ENCODE data around the gene APOD. TPM values are rescaled to one million over a fixed set of nuclear protein-coding genes. Genes with fewer than 3 reads are reported as not detected.
A peak's percentile ranks its signal among the peaks of the same experiment; 100 is the strongest.

The APOD gene
- total RNA-seq, 1 donor from 2014 or later, result not detected

DNA sequence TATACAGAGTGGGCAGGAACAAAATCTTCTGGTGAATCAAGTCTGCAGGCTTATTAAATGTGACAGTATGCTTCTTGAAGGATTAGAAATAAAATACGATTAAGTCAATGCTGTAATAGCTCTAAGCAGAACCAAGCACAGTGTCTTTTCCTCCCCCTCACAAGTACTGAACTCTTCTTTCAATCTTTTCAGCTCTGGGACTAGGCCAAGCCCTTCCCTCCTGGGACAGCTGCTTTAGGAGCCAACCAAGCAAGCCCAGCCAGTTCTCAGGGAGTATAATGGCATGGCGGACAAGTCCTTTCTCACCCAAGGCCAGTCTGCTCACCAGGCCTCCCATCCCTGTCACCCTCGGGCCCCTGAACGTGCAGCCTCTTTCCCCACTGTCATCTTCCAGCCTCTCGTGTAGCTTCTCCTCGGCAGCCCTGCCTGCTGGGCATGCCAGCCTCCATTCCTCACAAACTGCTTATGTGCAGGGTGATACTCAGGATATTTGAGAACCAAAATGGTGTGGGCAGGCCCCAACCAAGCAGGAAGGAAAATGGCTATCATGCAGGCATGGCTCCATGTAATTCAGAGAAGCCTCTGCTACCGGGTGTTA is 32.3 kb downstream of the APOD start:
- Histone ChIP-seq H3K36me3 (ENCODE audit: insufficient read depth, low read length) (no peaks in the 10 kb centered on the region), H3K27me3 (ENCODE audit: insufficient read depth, low read length) (peaks cover 4% of the 10 kb centered on the region), H3K4me1 (ENCODE audit: insufficient read depth, low read length) (peaks cover 3% of the 10 kb centered on the region), H2AFZ (ENCODE audit: low read depth, low read length) (no peak overlapping the region), H3K4me3 (ENCODE audit: insufficient read depth, low read depth, low read length) (no peak overlapping the region), H3K4me2 (ENCODE audit: low read length) (no peak overlapping the region), H4K20me1 (ENCODE audit: insufficient read depth, low read length) (no peaks in the 10 kb centered on the region), H3K79me2 (ENCODE audit: insufficient read depth, low read length) (no peaks in the 10 kb centered on the region), H3K9me3 (ENCODE audit: insufficient read depth, low read depth, low read length) (no peaks in the 10 kb centered on the region), H3K27ac (ENCODE audit: low read depth, low read length) (no peak overlapping the region), H3K9ac (ENCODE audit: low read length) (no peak overlapping the region)
- Mint-ChIP-seq H3K27me3 (ENCODE audit: low read depth, unreplicated experiment) (peaks cover 8% of the 10 kb centered on the region), H3K4me3 (ENCODE audit: unreplicated experiment) (no peak overlapping the region), H3K36me3 (ENCODE audit: low read depth, unreplicated experiment) (no peaks in the 10 kb centered on the region), H3K9me3 (ENCODE audit: unreplicated experiment) (no peaks in the 10 kb centered on the region), H3K4me1 (ENCODE audit: low read depth, unreplicated experiment) (peaks cover 14% of the 10 kb centered on the region), H3K27ac (ENCODE audit: unreplicated experiment) (no peak overlapping the region)
- TF ChIP-seq, protein P1, sequence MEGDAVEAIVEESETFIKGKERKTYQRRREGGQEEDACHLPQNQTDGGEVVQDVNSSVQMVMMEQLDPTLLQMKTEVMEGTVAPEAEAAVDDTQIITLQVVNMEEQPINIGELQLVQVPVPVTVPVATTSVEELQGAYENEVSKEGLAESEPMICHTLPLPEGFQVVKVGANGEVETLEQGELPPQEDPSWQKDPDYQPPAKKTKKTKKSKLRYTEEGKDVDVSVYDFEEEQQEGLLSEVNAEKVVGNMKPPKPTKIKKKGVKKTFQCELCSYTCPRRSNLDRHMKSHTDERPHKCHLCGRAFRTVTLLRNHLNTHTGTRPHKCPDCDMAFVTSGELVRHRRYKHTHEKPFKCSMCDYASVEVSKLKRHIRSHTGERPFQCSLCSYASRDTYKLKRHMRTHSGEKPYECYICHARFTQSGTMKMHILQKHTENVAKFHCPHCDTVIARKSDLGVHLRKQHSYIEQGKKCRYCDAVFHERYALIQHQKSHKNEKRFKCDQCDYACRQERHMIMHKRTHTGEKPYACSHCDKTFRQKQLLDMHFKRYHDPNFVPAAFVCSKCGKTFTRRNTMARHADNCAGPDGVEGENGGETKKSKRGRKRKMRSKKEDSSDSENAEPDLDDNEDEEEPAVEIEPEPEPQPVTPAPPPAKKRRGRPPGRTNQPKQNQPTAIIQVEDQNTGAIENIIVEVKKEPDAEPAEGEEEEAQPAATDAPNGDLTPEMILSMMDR (IDR thresholded peaks at IDR 0.05; ENCODE audit: insufficient read depth, low read depth, low read length), result no peak
- TF ChIP-seq EZH2 (IDR thresholded peaks at IDR 0.05; ENCODE audit: insufficient read depth, low read length), result no peak
- no peak for FAIRE-seq
- no peak for DNase-seq (ENCODE audit: low read depth)

DNA sequence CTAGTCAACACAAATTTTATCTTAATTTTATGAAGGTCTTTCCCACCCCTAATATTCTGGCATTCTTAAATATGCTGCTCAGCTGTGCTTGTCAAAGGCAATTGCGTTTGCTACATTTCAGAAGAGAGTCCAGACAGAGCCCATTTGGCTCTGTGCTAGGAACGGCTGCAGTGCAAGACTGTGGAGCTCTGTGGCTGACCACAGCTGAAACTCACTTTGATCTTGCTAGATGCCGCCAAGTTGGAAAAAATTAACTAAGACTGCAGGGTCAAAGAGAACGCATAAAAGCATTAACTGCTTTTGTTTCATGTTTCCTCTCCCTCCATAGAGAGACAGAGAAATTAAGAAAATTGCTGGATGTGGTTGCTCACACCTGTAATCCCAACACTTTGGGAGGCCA is 33.0 kb downstream of the APOD start:
- no peak for FAIRE-seq
- H2AFZ ChIP-seq (ENCODE audit: low read depth, low read length), result no peak overlapping the region

More for the DNA sequence above, 33.0 kb downstream of the APOD start:
- no peaks in the 10 kb centered on the region for H3K9me3 Mint-ChIP-seq (ENCODE audit: unreplicated experiment)
- H3K27ac Mint-ChIP-seq (ENCODE audit: unreplicated experiment), result no peak overlapping the region
- Histone ChIP-seq H3K4me1 (ENCODE audit: insufficient read depth, low read length) (peaks cover 8% of the 10 kb centered on the region), H3K27ac (ENCODE audit: low read depth, low read length) (no peak overlapping the region), H3K79me2 (ENCODE audit: insufficient read depth, low read length) (no peaks in the 10 kb centered on the region), H3K4me3 (ENCODE audit: insufficient read depth, low read depth, low read length) (no peak overlapping the region), H3K4me2 (ENCODE audit: low read length) (no peak overlapping the region), H4K20me1 (ENCODE audit: insufficient read depth, low read length) (no peaks in the 10 kb centered on the region), H3K9me3 (ENCODE audit: insufficient read depth, low read depth, low read length) (no peaks in the 10 kb centered on the region), H3K9ac (ENCODE audit: low read length) (no peak overlapping the region), H3K36me3 (ENCODE audit: insufficient read depth, low read length) (no peaks in the 10 kb centered on the region), H3K27me3 (ENCODE audit: insufficient read depth, low read length) (no peaks in the 10 kb centered on the region)
- no peak for TF ChIP-seq EZH2 (IDR thresholded peaks at IDR 0.05; ENCODE audit: insufficient read depth, low read length)
- TF ChIP-seq, protein P1 (IDR thresholded peaks at IDR 0.05; ENCODE audit: insufficient read depth, low read depth, low read length), result no peak
- H3K36me3 Mint-ChIP-seq (ENCODE audit: low read depth, unreplicated experiment), result no peaks in the 10 kb centered on the region
- H3K4me1 Mint-ChIP-seq (ENCODE audit: low read depth, unreplicated experiment), result peaks cover 20% of the 10 kb centered on the region
- H3K27me3 Mint-ChIP-seq (ENCODE audit: low read depth, unreplicated experiment), result peaks cover 8% of the 10 kb centered on the region
- DNase-seq (ENCODE audit: low read depth), result peak; percentile 57
- no peak overlapping the region for H3K4me3 Mint-ChIP-seq (ENCODE audit: unreplicated experiment)

Measured in astrocyte (in vitro differentiated cells and primary cell).